OCI-LY1 (cell line): ENCODE measurements around the gene PRRC2A.

Experiments used
- EZH2 ChIP-seq: fragments of 200-600 bp; sonication (generic), shearing (Covaris generic); IDR thresholded peaks from 2 replicates; pipeline ENCODE4 v1.8.0; 2017; ENCODE audit warnings: borderline replicate concordance, mixed run types, mild to moderate bottlenecking, antibody characterized with exemption, low read length, moderate library complexity, mixed read lengths
- TF ChIP-seq, protein P1 (sequence below): fragments of 200-600 bp; sonication (generic), shearing (Covaris generic); IDR thresholded peaks from 2 replicates; pipeline ENCODE4 v1.5.1; 2017; ENCODE audit warnings: mild to moderate bottlenecking, antibody characterized with exemption, low read length, moderate library complexity, mixed read lengths

DNA sequence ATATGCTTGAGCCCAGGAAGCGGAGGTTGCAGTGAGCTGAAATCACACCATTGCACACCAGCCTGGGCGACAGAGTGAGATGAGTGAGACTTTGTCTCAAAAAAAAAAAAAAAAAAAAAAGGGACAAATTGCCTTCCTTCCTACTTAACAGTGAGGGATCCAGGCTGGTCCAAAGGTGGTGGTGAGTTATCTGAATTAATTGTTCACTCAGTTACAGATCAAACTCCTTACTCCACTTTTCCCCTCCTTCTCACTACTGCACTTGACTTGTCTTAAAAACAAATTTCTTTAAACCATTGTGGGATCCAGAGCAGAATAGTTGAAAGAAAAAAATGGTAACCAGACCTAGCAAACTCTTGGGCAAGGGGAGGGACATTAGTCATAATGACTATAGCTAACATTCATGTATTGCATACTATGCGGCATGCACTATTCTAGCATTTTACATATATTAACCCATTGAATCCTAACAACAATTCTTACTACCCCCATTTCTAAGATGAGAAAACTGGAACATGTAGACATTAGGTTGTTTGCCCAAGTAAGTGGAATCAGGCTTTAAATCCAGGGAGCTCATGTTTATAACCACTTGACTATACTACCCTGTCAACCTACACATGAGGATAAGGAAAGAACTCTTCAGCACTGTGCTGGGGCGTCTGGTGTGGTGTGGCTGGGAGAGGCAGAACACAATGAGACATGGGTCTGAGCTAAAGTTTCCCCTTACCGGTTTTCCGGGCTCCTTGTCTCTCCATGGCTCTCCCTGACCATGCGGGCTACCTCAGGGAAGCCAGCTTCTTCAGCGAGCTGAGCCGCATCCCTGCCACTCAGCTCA is 42.8 kb downstream of the PRRC2A start:
- TF ChIP-seq, protein P1, sequence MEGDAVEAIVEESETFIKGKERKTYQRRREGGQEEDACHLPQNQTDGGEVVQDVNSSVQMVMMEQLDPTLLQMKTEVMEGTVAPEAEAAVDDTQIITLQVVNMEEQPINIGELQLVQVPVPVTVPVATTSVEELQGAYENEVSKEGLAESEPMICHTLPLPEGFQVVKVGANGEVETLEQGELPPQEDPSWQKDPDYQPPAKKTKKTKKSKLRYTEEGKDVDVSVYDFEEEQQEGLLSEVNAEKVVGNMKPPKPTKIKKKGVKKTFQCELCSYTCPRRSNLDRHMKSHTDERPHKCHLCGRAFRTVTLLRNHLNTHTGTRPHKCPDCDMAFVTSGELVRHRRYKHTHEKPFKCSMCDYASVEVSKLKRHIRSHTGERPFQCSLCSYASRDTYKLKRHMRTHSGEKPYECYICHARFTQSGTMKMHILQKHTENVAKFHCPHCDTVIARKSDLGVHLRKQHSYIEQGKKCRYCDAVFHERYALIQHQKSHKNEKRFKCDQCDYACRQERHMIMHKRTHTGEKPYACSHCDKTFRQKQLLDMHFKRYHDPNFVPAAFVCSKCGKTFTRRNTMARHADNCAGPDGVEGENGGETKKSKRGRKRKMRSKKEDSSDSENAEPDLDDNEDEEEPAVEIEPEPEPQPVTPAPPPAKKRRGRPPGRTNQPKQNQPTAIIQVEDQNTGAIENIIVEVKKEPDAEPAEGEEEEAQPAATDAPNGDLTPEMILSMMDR, result no peak
- TF ChIP-seq EZH2, result no peak
